H9 (cell line): ENCODE results near the gene ZBTB20. TPM values are rescaled to one million over a fixed set of nuclear protein-coding genes. Genes with fewer than 3 reads are reported as not detected.

Experiments
- DNase-seq: peaks from one replicate; pipeline ENCODE4 v3.0.0-alpha.2; 2017
- H2AFZ ChIP-seq: one replicate; pipeline ENCODE4 v1.6.1; 2013; ENCODE audit warnings: mild to moderate bottlenecking, low read length, control low read depth, moderate library complexity
- H2AK5ac ChIP-seq: 2 replicates; pipeline ENCODE4 v1.6.1; 2013; ENCODE audit warnings: low read length, control low read depth, mixed read lengths; ENCODE audit not compliant: insufficient read length
- H2BK120ac ChIP-seq: one replicate; pipeline ENCODE4 v1.6.1; 2013; ENCODE audit warnings: low read depth, mild to moderate bottlenecking, low read length, control low read depth, inconsistent platforms; ENCODE audit not compliant: poor library complexity, severe bottlenecking
- H2BK12ac ChIP-seq: 2 replicates; pipeline ENCODE4 v1.6.1; 2013; ENCODE audit warnings: low read length, control low read depth, mixed read lengths, low read depth; ENCODE audit not compliant: insufficient read length
- H2BK15ac ChIP-seq: 2 replicates; pipeline ENCODE4 v1.6.1; 2013; ENCODE audit warnings: low read depth, low read length, control low read depth
- H2BK20ac ChIP-seq: one replicate; pipeline ENCODE4 v1.6.1; 2013; ENCODE audit warnings: low read depth, mild to moderate bottlenecking, low read length, control low read depth, inconsistent platforms; ENCODE audit not compliant: poor library complexity, severe bottlenecking
- H2BK5ac ChIP-seq: 2 replicates; pipeline ENCODE4 v1.6.1; 2013; ENCODE audit warnings: low read length, control low read depth, mixed read lengths; ENCODE audit not compliant: insufficient read length
- H3K14ac ChIP-seq: 2 replicates; pipeline ENCODE4 v1.6.1; 2013; ENCODE audit warnings: low read length, control low read depth; ENCODE audit not compliant: insufficient read depth
- H3K18ac ChIP-seq: 2 replicates; pipeline ENCODE4 v1.6.1; 2013; ENCODE audit warnings: low read depth, mild to moderate bottlenecking, mixed read lengths, low read length, control low read depth; ENCODE audit not compliant: insufficient read length
- H3K23ac ChIP-seq: 2 replicates; pipeline ENCODE4 v1.6.1; 2013; ENCODE audit warnings: low read length, control low read depth, mixed read lengths, low read depth; ENCODE audit not compliant: insufficient read length
- H3K23me2 ChIP-seq: 2 replicates; pipeline ENCODE4 v1.6.1; 2013; ENCODE audit warnings: low read depth, mild to moderate bottlenecking, mixed read lengths, low read length, control low read depth; ENCODE audit not compliant: insufficient read length, poor library complexity, severe bottlenecking
- H3K27ac ChIP-seq: 2 replicates; pipeline ENCODE4 v1.5.1; 2013; ENCODE audit warnings: low read length, control low read depth, mixed read lengths, low read depth; ENCODE audit not compliant: insufficient read length
- H3K27me3 ChIP-seq: 2 replicates; pipeline ENCODE4 v1.6.1; 2013; ENCODE audit warnings: low read length, control low read depth, inconsistent platforms; ENCODE audit not compliant: insufficient read depth
- H3K4ac ChIP-seq: 2 replicates; pipeline ENCODE4 v1.6.1; 2013; ENCODE audit warnings: low read depth, mild to moderate bottlenecking, control low read depth, inconsistent platforms, low read length, moderate library complexity
- H3K4me1 ChIP-seq: 2 replicates; pipeline ENCODE4 v1.6.1; 2013; ENCODE audit warnings: low read length, control low read depth, inconsistent platforms; ENCODE audit not compliant: insufficient read depth
- H3K4me2 ChIP-seq: 2 replicates; pipeline ENCODE4 v1.6.1; 2013; ENCODE audit warnings: low read length, control low read depth, mixed read lengths; ENCODE audit not compliant: insufficient read length, insufficient read depth
- H3K56ac ChIP-seq: 2 replicates; pipeline ENCODE4 v1.6.1; 2013; ENCODE audit warnings: low read depth, mild to moderate bottlenecking, mixed read lengths, low read length, control low read depth; ENCODE audit not compliant: insufficient read length
- H3K79me1 ChIP-seq: 2 replicates; pipeline ENCODE4 v1.6.1; 2013; ENCODE audit warnings: low read depth, mild to moderate bottlenecking, moderate library complexity, low read length, control low read depth, inconsistent platforms; ENCODE audit not compliant: insufficient read depth, poor library complexity, severe bottlenecking
- H3K79me2 ChIP-seq: 2 replicates; pipeline ENCODE4 v1.6.1; 2013; ENCODE audit warnings: low read length, control low read depth, inconsistent platforms; ENCODE audit not compliant: insufficient read depth
- H3K9ac ChIP-seq: 2 replicates; pipeline ENCODE4 v1.6.1; 2013; ENCODE audit warnings: low read length, control low read depth, mixed read lengths; ENCODE audit not compliant: insufficient read length; ENCODE audit errors: extremely low read depth
- H3K9me3 ChIP-seq: one replicate; pipeline ENCODE4 v1.6.1; 2013; ENCODE audit warnings: low read depth, low read length, inconsistent platforms; ENCODE audit not compliant: control insufficient read depth
- H3T11ph ChIP-seq: one replicate; pipeline ENCODE4 v1.6.1; 2013; ENCODE audit warnings: mild to moderate bottlenecking, low read length, control low read depth, inconsistent platforms
- H4K20me1 ChIP-seq: one replicate; pipeline ENCODE4 v1.6.1; 2013; ENCODE audit not compliant: control insufficient read depth, insufficient read length, insufficient read depth
- H4K5ac ChIP-seq: 2 replicates; pipeline ENCODE4 v1.6.1; 2013; ENCODE audit warnings: low read depth, mild to moderate bottlenecking, mixed read lengths, low read length, control low read depth; ENCODE audit not compliant: insufficient read length
- H4K8ac ChIP-seq: replicated peaks from 2 replicates; pipeline ENCODE4 v1.6.1; 2013; ENCODE audit warnings: low read length, control low read depth, mixed read lengths, low read depth; ENCODE audit not compliant: insufficient read length
- H4K91ac ChIP-seq: 2 replicates; pipeline ENCODE4 v1.6.1; 2013; ENCODE audit warnings: low read depth, mild to moderate bottlenecking, moderate library complexity, mixed read lengths, low read length, control low read depth; ENCODE audit not compliant: insufficient read length
- H3K27ac Mint-ChIP-seq, 3 experiments: 2 replicates in 2 of 3; 3 replicates in 1 of 3; pipeline ENCODE4 v1.8.0; 2020 to 2021; ENCODE audit warnings: mixed read lengths in 3 of 3, mild to moderate bottlenecking in 1 of 3, moderate library complexity in 1 of 3
- H3K27me3 Mint-ChIP-seq: 2 replicates; pipeline ENCODE4 v1.8.0; 2021; ENCODE audit warnings: low read depth, mild to moderate bottlenecking, moderate library complexity, mixed read lengths
- H3K36me3 Mint-ChIP-seq, 3 experiments: 2 replicates in 2 of 3; 3 replicates in 1 of 3; pipeline ENCODE4 v1.8.0; 2020 to 2021; ENCODE audit warnings: low read depth in 3 of 3, mixed read lengths in 3 of 3; ENCODE audit not compliant: insufficient read depth in 1 of 3
- H3K4me1 Mint-ChIP-seq, 2 experiments: 2 replicates each; pipeline ENCODE4 v1.8.0; 2020; ENCODE audit warnings: mixed read lengths in 2 of 2
- H3K4me3 Mint-ChIP-seq, 2 experiments: 2 replicates in 1 of 2; 3 replicates in 1 of 2; pipeline ENCODE4 v1.8.0; 2020 to 2021; ENCODE audit warnings: mild to moderate bottlenecking in 2 of 2, mixed read lengths in 2 of 2, moderate library complexity in 1 of 2
- H3K9me3 Mint-ChIP-seq, 2 experiments: 2 replicates in 1 of 2; 3 replicates in 1 of 2; pipeline ENCODE4 v1.8.0; 2020; ENCODE audit warnings: mild to moderate bottlenecking in 2 of 2, mixed read lengths in 2 of 2, moderate library complexity in 1 of 2
- WGBS: extraction: QIAGEN DNeasy Blood & Tissue Kit; methylation state at CpG from one replicate; pipeline ENCODE4 v1.1.7; 2013; ENCODE audit warnings: missing lambda C conversion rate, low lambda C conversion rate, mixed read lengths; ENCODE audit not compliant: insufficient read length; ENCODE audit errors: extremely low coverage; 5-methylcytosine and 5-hydroxymethylcytosine counted together
- total RNA-seq: library from RNA; stranded (reverse); gene quantifications from 2 replicates; pipeline ENCODE4 v1.2.1, GENCODE V29; 2021
- TF ChIP-seq, protein P1 (sequence below): fragments of 200-600 bp; sonication (generic); conservative IDR thresholded peaks from 3 replicates; pipeline ENCODE4 v1.8.0; 2021; ENCODE audit warnings: antibody characterized with exemption, mild to moderate bottlenecking

ZBTB20 gene
- total RNA-seq, 1 experiment from 2014 or later, result 0.70 TPM

DNA sequence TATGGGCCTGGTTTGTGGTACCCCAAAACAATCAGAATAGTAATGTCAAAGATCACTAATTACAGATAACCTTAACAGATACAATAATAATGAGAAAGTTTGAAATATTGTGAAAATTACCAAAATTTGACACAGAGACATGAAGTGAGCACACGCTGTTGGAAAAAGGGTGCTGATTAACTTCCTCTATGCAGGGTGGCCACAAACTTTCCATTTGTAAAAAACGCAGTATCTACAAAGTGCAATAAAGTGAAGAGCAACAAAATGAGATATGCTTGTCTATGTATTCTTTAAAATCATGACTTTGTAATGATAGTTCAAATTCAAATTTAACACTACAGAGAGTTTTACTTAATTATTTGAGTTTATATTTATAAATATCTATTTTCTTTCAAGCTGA is 860.8 kb downstream of the ZBTB20 start:
- no CpG with 5 or more reads among the region's 2 CpGs for WGBS
- H3K4me3 Mint-ChIP-seq, result no peak overlapping the region

More for the DNA sequence above, 860.8 kb downstream of the ZBTB20 start:
- Histone ChIP-seq H4K5ac (no peak overlapping the region), H3T11ph (no peak overlapping the region), H3K4me2 (no peak overlapping the region), H2BK20ac (no peak overlapping the region), H3K4ac (no peak overlapping the region), H3K4me1 (peaks cover 4% of the 10 kb centered on the region; the same call in 1 of the 2 replicates), H4K20me1 (no peaks in the 10 kb centered on the region), H3K56ac (no peak overlapping the region), H3K79me2 (no peaks in the 10 kb centered on the region), H4K91ac (no peak overlapping the region), H4K8ac (no peak overlapping the region), H3K23ac (no peak overlapping the region), H2AK5ac (no peak overlapping the region), H3K18ac (no peak overlapping the region), H2BK5ac (no peak overlapping the region), H3K79me1 (no peaks in the 10 kb centered on the region), H2BK12ac (no peak overlapping the region), H3K9me3 (no peaks in the 10 kb centered on the region), H3K27me3 (no peaks in the 10 kb centered on the region), H3K14ac (no peak overlapping the region), H2BK15ac (no peak overlapping the region), H2AFZ (no peak overlapping the region), H3K23me2 (no peaks in the 10 kb centered on the region), H3K9ac (no peak overlapping the region), H2BK120ac (no peak overlapping the region), H3K27ac (no peak overlapping the region)
- Mint-ChIP-seq H3K36me3 (no peaks in the 10 kb centered on the region; a peak in 2 of 7 replicates), H3K9me3 (no peaks in the 10 kb centered on the region; a peak in 1 of 5 replicates), H3K27ac (no peak overlapping the region), H3K4me1 (peaks cover 4 to 8% of the 10 kb centered on the region in 2 experiments), H3K27me3 (no peaks in the 10 kb centered on the region)
- TF ChIP-seq, protein P1, sequence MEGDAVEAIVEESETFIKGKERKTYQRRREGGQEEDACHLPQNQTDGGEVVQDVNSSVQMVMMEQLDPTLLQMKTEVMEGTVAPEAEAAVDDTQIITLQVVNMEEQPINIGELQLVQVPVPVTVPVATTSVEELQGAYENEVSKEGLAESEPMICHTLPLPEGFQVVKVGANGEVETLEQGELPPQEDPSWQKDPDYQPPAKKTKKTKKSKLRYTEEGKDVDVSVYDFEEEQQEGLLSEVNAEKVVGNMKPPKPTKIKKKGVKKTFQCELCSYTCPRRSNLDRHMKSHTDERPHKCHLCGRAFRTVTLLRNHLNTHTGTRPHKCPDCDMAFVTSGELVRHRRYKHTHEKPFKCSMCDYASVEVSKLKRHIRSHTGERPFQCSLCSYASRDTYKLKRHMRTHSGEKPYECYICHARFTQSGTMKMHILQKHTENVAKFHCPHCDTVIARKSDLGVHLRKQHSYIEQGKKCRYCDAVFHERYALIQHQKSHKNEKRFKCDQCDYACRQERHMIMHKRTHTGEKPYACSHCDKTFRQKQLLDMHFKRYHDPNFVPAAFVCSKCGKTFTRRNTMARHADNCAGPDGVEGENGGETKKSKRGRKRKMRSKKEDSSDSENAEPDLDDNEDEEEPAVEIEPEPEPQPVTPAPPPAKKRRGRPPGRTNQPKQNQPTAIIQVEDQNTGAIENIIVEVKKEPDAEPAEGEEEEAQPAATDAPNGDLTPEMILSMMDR, result no peak
- DNase-seq, result no peak
